Measurements from ENCODE around the gene PLD2. TPM values are rescaled to one million over a fixed set of nuclear protein-coding genes. Genes with fewer than 3 reads are reported as not detected.

The PLD2 gene
- total RNA-seq, 2 donors from 2014 or later, result 5.5 to 6.7 TPM

DNA sequence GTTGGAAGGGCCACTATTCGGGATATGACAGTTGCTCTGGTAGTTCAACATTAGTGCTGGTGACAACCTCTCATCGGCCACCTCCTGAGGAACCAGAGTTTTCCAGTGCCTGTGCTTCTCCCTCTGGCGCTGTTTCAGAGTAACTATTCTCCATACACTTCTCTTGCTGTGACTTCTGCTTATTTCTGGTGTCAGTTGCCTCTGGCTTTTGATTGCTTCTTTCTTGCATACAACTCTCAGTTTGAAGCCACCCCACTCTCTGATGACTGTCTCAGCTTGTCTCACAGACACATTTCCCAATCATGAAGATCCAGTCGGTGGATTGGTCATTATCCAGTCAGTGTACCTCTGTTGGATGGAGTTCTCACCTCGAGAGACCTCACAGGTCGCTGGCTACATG lies 38.7 kb upstream of the PLD2 start:
- Histone ChIP-seq H3K27ac (no peak overlapping the region), H3K36me3 (no peaks in the 10 kb centered on the region), H3K4me1 (no peaks in the 10 kb centered on the region), H3K4me3 (no peak overlapping the region), H3K27me3 (no peaks in the 10 kb centered on the region), H3K9me3 (no peaks in the 10 kb centered on the region)
- TF ChIP-seq, protein P1, sequence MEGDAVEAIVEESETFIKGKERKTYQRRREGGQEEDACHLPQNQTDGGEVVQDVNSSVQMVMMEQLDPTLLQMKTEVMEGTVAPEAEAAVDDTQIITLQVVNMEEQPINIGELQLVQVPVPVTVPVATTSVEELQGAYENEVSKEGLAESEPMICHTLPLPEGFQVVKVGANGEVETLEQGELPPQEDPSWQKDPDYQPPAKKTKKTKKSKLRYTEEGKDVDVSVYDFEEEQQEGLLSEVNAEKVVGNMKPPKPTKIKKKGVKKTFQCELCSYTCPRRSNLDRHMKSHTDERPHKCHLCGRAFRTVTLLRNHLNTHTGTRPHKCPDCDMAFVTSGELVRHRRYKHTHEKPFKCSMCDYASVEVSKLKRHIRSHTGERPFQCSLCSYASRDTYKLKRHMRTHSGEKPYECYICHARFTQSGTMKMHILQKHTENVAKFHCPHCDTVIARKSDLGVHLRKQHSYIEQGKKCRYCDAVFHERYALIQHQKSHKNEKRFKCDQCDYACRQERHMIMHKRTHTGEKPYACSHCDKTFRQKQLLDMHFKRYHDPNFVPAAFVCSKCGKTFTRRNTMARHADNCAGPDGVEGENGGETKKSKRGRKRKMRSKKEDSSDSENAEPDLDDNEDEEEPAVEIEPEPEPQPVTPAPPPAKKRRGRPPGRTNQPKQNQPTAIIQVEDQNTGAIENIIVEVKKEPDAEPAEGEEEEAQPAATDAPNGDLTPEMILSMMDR (IDR thresholded peaks at IDR 0.05), result no peak
- DNase-seq (ENCODE audit: low spot score), result no peak

DNA sequence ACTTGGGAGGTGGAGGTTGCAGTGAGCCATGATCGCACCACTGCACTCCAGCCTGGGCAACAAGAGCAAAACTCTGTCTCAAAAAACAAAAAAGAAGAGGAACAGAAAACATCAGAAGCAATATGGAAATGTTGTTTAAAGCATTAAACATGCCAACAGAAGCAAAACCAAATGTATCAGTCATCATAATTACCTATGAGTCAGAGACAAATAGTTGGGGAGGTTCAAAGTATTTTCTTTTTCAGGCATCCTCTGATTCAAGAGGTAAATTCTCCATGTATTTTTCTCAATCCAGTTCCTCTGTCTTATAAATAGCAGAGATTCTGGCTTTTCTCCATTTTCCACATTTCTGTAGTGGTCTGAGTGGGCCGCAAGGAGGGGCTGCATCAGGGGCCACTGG lies 37.3 kb upstream of the PLD2 start:
- no peaks in the 10 kb centered on the region for H3K4me1 ChIP-seq
- DNase-seq (ENCODE audit: low spot score), result no peak
- no peak overlapping the region for H3K4me3 ChIP-seq
- TF ChIP-seq, protein P1 (IDR thresholded peaks at IDR 0.05), result no peak
- H3K36me3 ChIP-seq, result no peaks in the 10 kb centered on the region
- H3K27ac ChIP-seq, result no peak overlapping the region
- no peaks in the 10 kb centered on the region for H3K9me3 ChIP-seq
- no peaks in the 10 kb centered on the region for H3K27me3 ChIP-seq

DNA sequence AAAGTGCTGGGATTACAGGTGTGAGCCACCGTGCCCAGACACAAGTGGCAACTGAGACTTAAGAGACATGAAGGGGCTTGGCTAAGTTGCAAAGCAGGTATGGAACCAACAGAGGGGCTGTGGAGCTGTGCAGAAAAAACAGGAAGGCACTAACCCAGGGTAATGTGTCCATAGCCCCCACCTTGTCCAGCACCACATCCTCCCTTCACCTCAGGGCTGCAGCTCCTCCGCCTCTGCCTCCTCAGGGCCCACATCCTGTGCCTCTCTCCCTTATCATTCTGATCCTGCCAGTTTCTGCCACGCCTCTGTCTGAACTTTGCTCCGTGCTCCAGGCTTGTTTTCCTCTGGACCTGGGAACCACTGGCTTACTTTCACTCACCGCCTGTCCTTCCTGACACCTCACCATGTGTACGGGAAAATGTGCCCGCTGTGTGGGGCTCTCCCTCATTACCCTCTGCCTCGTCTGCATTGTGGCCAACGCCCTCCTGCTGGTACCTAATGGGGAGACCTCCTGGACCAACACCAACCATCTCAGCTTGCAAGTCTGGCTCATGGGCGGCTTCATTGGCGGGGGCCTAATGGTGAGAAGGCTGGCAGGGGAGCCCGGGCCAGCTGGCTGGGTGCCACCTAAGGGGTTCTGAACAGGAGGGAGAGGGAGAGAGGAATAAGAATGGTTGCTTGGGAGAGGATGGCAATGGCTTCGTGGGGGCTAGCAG lies 35.3 kb upstream of the PLD2 start, which contains the start of gene TM4SF5:
Gene TM4SF5, plus strand, starts transcription at position 368 of the 716 bp plus-strand sequence. Its CDS starts 37 bp downstream, at position 405.
- Histone ChIP-seq H3K4me1 (no peaks in the 10 kb centered on the region), H3K36me3 (no peaks in the 10 kb centered on the region), H3K27me3 (no peaks in the 10 kb centered on the region), H3K4me3 (no peak within 1 kb of the TSS), H3K9me3 (no peaks in the 10 kb centered on the region), H3K27ac (no peak within 1 kb of the TSS)
- TF ChIP-seq, protein P1 (IDR thresholded peaks at IDR 0.05), result no peak
- DNase-seq (ENCODE audit: low spot score), result no peak

DNA sequence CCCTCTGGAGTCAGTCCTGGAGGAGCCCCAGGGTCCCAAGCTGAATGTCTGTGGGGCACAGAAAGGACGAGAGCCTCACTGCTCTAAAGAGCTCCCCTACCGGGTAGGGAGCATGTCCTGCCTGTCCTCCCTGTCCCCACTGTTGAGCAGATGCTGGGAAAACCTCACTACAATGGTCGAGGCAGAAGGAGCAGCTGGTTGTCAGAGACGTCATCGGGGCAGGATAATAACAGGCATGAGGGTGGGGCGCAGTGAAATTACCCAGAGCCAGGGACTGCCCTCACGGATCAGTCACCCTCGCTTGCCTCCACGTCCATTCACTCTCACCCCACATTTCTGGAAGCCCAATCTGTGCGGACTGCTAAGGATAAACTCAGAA lies 34.7 kb upstream of the PLD2 start:
- Histone ChIP-seq H3K9me3 (no peaks in the 10 kb centered on the region), H3K27ac (no peak overlapping the region), H3K36me3 (no peaks in the 10 kb centered on the region), H3K4me3 (no peak overlapping the region), H3K27me3 (no peaks in the 10 kb centered on the region), H3K4me1 (no peaks in the 10 kb centered on the region)
- DNase-seq (ENCODE audit: low spot score), result no peak
- TF ChIP-seq, protein P1 (IDR thresholded peaks at IDR 0.05), result no peak

DNA sequence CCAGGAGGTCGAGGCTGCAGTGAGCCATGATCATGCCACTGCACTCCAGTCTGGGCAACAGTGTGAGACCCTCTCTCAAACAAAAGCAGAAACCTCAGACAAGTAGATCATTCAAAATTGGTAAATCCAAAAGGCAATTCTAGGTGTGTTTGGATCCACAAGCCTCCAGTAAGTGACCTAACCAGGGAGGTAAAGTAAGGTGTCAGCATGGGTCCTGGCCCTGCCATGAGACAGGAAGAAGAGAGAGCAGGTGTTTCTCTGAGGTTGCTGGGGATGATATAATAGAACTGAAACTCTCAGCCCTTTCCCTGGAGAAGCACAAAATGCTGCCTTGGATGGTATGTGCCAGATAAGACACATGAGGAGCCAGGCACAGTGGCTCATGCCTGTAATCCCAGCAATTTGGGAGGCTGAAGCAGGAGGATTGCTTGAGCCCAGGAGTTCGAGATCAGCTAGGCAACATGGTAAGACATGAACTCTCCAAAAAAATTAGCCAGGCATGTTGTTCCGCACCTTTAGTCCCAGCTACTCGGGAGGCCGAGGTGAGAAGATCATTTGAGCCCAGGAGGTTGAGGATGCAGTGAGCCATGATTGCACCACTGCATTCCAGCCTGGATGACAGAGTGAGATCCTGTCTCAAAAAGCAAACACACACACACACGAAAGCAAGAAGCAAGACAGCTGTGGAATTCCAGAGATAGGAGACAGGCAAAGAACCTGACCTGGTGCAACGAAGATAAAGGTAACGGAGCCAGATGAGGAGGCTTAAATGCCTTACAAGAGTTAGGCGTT lies 28.8 kb upstream of the PLD2 start:
- no peak for DNase-seq (ENCODE audit: low spot score)
- Histone ChIP-seq H3K4me3 (no peak overlapping the region), H3K27ac (no peak overlapping the region), H3K9me3 (no peaks in the 10 kb centered on the region), H3K36me3 (no peaks in the 10 kb centered on the region), H3K4me1 (no peaks in the 10 kb centered on the region), H3K27me3 (no peaks in the 10 kb centered on the region)
- TF ChIP-seq, protein P1 (IDR thresholded peaks at IDR 0.05), result no peak

Measured in right atrium auricular region (tissue), 2 donors.